Spleen (tissue), 7 donors: ENCODE results near the gene EPB41.

Source experiments
- POLR2A ChIP-seq, 3 donors: fragments of 450-650 bp; IDR thresholded peaks; one replicate each; pipeline ENCODE4 v1.5.1; 2017; ENCODE audit warnings: antibody characterized with exemption in 3 of 3, mild to moderate bottlenecking in 1 of 3
- POLR2AphosphoS5 ChIP-seq, 3 donors: sonication (generic); formaldehyde crosslinking; IDR thresholded peaks; one replicate each; pipeline ENCODE4 v1.5.1; 2017; ENCODE audit warnings: antibody characterized with exemption in 3 of 3
- TF ChIP-seq, protein P1 (sequence below), 11 experiments: fragments of 200-600 bp in 7 of 11; fragments of 450-650 bp in 4 of 11; sonication (generic) in 4 of 11; IDR thresholded peaks in 8 of 11; conservative IDR thresholded peaks in 3 of 11; 1 replicate in 7 of 11; 2 replicates in 4 of 11; pipeline versions ENCODE4 v1.4.0 to v1.8.0; 2016 to 2021; ENCODE audit warnings: antibody characterized with exemption in 11 of 11, inconsistent platforms in 4 of 11, mild to moderate bottlenecking in 1 of 11
- donor health status: DM: no; HTN: no; CAD: no; lungs with moderate emphysema.
- donor health status: DM: no; HTN: no; CAD: no.
- donor health status: DM: no; HTN: no; CAD: no.

DNA sequence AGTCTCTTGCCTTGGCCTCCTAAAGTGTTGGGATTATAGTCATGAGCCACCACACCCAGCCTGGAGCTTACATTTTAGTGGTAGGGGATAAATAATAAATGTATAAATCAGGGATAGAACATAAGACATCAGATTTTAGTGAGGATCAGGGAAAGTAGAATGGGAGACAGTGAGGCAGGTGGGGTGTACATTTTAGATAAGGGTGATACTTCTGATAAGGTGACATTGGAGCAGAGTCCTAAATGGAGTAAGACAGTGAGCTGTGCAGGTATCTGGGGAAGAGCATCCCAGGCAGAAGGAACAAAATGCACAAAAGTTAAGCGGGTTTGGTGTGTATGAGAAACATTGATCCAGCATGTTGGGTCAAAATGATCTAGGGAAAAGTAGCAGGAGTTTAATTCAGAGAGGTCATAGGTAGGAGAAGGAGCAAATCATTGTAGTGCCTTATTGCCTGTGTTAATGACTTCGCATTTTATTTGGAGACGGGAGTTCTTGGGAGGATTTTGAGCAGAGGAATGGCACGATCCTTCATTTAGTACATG, 11.1 kb downstream of the EPB41 start:
- TF ChIP-seq, protein P1, sequence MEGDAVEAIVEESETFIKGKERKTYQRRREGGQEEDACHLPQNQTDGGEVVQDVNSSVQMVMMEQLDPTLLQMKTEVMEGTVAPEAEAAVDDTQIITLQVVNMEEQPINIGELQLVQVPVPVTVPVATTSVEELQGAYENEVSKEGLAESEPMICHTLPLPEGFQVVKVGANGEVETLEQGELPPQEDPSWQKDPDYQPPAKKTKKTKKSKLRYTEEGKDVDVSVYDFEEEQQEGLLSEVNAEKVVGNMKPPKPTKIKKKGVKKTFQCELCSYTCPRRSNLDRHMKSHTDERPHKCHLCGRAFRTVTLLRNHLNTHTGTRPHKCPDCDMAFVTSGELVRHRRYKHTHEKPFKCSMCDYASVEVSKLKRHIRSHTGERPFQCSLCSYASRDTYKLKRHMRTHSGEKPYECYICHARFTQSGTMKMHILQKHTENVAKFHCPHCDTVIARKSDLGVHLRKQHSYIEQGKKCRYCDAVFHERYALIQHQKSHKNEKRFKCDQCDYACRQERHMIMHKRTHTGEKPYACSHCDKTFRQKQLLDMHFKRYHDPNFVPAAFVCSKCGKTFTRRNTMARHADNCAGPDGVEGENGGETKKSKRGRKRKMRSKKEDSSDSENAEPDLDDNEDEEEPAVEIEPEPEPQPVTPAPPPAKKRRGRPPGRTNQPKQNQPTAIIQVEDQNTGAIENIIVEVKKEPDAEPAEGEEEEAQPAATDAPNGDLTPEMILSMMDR (IDR thresholded peaks at IDR 0.05 in 8 of 11, conservative IDR thresholded peaks at IDR 0.05 in 3 of 11): no peak
- TF ChIP-seq POLR2A (IDR thresholded peaks at IDR 0.05): no peak
- TF ChIP-seq POLR2AphosphoS5 (IDR thresholded peaks at IDR 0.05): no peak
